HG03066 (cell line): Measurements from ENCODE around the gene TMEM131L.
"Not testable (repeated sequence)": the region's sequence is repeated elsewhere in the genome, so short reads cannot be mapped to it uniquely, and the experiment has no call there.

Experiments used
- ATAC-seq: cut with Tn5 transposase; IDR thresholded peaks from one replicate; pipeline ENCODE4 v1.9.1; 2021; ENCODE audit warnings: low read depth; ENCODE audit not compliant: unreplicated experiment

TMEM131L gene

DNA sequence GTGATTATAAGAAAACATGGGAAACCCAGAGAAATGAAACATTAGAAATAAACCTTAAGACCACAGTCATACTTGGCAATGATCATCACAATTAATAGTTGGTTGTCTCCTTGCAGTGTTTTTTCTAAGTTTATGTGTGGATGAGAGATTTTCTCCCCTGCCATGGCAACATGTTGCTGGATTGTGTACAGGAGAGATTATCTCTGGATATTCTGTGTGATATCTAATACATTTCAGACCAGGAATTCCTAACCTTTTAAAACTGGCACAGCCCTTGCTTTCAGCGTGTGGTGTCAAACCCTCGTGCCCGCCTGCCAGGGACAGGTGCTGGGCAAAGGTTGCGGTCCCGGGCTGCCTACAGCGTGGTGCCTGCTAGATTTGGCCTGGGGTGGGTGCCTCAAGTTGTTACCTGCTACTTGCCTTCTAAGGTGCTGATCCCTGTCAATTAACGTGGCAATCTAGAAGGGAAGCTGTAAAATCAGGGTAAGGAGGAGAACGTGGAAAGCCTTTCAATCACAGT is 100.5 kb downstream of the TMEM131L start:
- ATAC-seq, result no peak

DNA sequence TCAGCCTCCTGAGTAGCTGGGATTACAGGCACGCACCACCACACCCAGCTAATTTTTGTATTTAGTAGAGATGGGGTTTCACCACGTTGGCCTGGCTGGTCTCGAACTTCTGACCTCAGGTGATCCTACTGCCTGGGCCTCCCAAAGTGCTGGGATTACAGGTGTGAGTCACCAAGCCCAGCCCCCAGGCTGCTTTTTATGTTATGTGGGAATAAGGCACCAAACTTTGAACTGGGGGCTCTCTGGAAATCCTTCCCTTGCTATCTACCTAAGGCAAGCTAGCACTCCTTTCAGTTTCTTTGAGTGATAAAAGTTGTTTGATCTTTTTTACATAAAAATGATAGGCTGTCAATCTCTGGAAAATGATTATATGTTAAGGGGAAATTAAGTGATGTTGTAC is 101.5 kb downstream of the TMEM131L start:
- not testable (repeated sequence) for ATAC-seq

DNA sequence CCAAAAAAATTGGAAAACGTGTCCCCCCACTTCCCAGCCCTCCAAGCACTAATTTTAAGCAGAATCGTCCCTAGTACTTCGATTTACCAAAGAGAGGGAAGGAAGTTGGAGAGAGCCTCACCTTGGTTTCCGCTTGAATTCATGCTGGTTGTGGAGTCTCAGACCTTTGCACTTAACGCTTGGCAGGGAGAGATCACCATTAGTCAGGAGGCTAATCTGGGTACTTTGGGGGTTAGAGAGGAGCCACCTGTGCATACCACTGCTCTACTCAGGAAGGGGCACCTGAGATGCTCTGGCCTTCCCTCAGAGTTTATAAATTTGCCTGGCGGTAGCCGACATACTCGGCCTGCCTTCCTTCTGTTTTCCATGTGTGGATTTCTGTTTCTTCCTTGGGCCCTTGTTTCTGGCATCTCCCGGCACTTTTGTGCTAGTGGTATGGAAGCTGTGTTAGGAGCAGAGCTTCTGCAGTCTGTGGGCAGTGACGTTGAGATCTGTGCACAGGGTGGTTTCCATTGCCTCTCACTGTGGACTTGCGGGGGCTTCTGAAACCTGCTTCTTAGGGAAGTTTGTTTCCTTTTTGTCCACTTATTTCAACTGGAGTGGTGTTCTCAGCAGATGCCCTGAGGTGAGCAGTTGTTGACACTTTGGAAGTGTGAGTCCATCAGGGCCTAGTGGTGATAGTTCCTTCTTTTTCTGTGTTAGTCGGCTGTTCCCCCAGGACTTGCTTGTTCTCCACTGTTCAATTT is 104.2 kb downstream of the TMEM131L start:
- no peak for ATAC-seq

DNA sequence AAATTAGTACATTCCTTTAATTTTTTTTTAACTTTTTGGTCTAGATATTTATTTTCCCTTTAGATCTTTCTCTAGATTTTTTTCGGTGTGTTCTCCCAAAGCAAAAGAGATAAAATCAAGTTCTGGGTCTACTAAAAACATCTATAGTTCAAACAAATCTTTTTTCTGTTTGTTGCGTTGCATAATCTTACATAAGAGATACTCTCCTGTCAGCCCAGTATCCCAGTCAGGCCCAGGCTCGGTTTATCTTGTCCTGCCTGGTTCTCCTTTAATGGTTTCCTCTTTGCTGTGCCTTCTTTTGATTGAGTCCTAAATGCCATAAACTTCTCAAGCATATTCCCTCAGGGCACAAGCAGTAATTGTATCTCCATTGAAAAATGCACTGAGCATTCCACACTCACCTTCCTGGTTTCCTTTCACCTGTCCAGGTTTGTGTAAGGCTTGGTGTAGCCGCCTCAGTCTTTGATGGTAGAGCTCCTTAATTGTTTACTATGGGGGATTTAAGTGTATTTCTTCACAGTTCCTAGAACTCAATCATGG is 104.9 kb downstream of the TMEM131L start:
- no peak for ATAC-seq

- no peak for ATAC-seq
These were observed 106.4 kb downstream of the TMEM131L start for GRCh38 chr4:153572609-153573008.

DNA sequence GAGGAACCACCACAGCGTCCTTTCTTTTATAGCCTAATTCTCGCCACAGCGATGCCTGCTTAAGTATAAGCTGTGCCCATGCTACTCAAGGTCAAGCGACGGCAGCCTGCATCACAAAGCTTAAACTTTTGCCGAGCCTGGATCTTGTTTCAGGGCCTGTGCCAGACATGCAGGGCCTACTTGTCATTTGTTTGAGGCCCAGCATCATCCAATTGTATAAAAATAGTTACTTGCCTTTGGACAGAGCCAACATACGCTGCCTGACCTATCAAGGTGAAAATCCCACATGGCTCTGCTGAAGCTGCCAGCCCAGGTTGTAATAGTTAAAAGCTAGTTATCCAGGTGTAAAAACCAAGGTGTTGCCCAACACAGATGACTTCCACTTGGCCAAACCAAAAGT is 107.1 kb downstream of the TMEM131L start:
- ATAC-seq, result no peak

- peak; percentile 61 for ATAC-seq
These were observed 108.0 kb downstream of the TMEM131L start for GRCh38 chr4:153573881-153574802.

DNA sequence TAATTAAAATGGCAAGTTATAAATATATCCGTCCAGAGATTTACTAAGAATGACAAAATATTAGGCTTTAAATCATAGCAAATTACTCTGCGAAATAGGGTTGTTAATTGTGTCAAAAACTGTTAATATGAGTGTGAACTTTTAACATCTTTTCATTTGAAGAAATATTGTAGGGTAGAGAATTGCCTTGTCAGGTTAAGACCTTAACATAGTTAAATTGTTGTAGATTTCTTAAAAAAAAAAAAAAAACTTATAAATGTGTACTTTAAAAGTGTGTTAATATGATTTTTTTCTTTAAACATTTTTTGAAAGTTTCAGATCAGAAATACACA is 110.2 kb downstream of the TMEM131L start:
- no peak for ATAC-seq

DNA sequence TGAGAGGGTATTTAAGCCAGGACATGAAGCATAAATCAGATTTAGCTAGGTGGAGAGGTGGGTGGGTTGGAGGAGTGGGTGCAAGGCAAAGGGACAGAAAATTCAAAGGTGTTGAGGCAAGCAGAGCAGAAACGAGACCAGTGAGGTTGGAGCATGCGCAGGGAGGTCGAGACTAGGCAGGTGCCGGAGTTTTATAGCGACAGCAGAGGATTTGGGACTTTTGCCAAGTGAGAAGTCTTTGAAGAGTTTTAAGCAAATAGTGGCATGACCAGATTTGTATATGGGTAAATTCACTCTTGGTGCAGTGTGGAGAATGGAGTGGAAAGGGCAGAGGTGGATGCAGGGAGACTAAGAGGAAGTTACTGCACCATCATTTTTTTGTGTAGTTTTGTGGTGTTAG is 110.9 kb downstream of the TMEM131L start:
- no peak for ATAC-seq

- no peak for ATAC-seq
These were observed 113.2 kb downstream of the TMEM131L start for GRCh38 chr4:153579410-153579809.

- no peak for ATAC-seq
These were observed 113.7 kb downstream of the TMEM131L start for GRCh38 chr4:153579872-153580271.

DNA sequence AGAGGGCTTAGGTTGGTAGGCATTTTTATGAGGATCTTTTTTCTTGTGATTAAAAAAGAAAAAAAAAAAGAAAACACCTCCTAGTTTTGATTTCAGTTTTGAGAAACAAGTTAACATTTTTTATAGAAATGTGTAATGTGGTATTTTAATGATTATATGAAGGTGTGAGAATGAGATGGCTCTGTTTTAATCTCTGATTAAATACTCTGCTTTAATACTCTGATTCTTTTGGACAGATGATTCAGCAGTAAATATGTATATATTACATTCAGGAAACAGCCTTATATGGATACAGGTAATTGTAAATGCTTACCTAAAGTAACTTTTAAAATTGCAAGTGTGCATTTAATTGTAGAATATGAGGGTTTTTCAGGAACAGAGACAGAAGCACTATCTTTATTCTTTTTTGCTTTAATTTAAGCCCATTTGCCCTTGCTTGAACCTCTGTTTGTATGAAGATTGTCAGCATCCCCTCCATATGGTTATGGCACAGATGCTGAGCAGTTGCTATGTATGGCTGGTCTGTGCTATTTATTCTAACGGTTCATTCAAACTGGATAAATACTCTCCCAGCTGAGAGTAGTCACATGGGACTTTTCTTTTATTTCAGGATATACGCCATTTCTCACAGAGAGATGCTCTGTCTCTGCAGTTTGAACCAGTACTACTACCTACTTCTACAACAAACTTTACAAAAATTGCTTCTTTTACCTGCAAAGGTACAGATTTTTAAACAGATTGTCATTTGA is 117.0 kb downstream of the TMEM131L start:
- no peak for ATAC-seq

- no peak for ATAC-seq
These were observed 118.9 kb downstream of the TMEM131L start for GRCh38 chr4:153585026-153585425.

- ATAC-seq, result no peak
These were observed 123.8 kb downstream of the TMEM131L start for GRCh38 chr4:153589703-153590595.

DNA sequence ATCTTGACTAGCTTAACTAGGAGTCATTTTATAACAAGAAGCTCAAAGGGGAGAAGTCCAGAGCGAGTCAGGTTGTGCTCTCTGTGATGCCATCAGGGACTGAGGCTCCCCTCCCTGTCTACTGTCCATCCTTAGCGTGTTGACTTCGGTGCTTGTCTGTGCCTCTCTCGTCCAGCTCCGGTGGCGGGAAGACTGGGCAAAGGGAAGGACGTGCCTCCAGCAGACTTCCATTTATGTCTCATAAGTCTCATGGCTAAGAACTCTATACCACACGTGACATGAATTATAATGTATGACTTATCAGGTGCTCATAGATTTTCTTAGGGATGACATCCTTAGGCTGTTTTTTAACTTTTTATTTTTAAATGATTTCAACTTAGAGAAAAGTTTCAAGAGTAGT is 125.3 kb downstream of the TMEM131L start:
- no peak for ATAC-seq

DNA sequence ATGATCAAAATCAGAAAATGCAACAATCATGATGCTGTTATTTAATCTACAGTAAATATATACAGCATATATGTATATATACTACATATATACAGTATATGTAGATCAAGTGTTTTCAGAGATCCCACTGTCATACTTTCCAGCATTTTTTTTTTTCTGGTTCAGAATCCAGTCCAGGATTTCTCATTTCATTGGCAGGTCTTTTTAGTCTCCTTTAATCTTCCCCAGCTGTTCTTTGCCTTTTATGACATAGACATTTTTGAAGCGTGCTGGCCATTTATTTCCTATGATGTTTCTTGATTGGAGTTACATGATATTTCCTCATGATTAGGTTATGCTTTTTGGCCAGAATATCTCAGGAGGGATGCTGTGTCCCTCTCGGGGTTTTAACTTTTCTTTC is 125.9 kb downstream of the TMEM131L start:
- ATAC-seq, result no peak

DNA sequence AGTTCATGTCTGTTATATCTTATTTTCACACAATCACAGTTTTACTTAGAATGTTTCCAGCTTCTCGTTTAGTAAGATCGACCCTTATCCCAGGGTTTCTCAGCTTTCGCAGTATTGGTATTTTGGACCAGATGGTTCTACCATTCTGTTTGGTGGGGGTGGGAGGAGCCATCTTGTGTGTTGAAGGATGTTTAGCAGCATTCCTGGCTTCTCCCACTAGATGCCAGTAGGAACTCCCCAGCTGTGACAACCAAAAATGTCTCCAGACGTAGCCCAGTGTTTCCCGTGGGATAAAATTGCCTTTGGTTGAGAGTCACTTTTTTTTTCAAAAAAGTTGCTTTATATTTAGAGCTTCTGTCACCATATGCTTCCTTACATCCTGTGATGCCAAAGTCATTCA is 127.0 kb downstream of the TMEM131L start:
- ATAC-seq, result no peak

DNA sequence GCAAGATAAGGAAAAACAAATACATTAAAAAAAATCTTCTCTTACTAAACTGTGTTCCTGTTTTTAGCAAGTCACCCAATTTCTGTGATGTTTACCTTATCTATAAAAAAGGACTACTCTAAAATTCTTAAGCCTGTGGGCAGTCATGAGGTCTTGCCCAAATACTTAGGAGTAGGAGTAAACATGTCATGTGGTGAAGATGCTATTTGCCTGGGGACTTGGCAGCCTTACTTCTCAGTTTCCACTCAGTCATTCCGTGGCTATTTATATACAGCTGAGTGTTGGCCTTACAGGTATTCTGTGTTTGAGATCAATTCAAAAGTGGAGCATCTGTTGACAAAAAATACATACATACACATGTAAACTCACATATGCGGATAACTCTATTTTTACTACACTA is 128.1 kb downstream of the TMEM131L start:
- no peak for ATAC-seq

- ATAC-seq, result no peak
These were observed 129.9 kb downstream of the TMEM131L start for GRCh38 chr4:153595894-153596601.
